Fibroblast of pulmonary artery (primary cell): ENCODE data around the gene BLCAP.
"Not testable (repeated sequence)": the region's sequence is repeated elsewhere in the genome, so short reads cannot be mapped to it uniquely, and the experiment has no call there.

Experiments
- DNase-seq: peaks from one replicate; pipeline ENCODE4 v3.0.0-alpha.2; 2010; ENCODE audit warnings: low read depth
- H3K4me3 ChIP-seq: replicated peaks from 2 replicates; pipeline ENCODE4 v1.5.1; 2011; ENCODE audit warnings: low read depth, mild to moderate bottlenecking, control low read depth, low read length, moderate library complexity
- CTCF ChIP-seq: IDR thresholded peaks from 2 replicates; pipeline ENCODE4 v1.5.1; 2011; ENCODE audit warnings: mild to moderate bottlenecking, control low read depth, low read length, inconsistent platforms; ENCODE audit errors: missing control alignments

Gene BLCAP

GRCh38 chr20:37552415-37552814 lies 24.7 kb upstream of the BLCAP start:
- H3K4me3 ChIP-seq, result no peak overlapping the region
- DNase-seq, result peak; percentile 8
- no peak for TF ChIP-seq CTCF

GRCh38 chr20:37551660-37552059 lies 24.0 kb upstream of the BLCAP start:
- H3K4me3 ChIP-seq, result not testable (repeated sequence)

GRCh38 chr20:37550101-37550920 lies 22.6 kb upstream of the BLCAP start:
- not testable (repeated sequence) for H3K4me3 ChIP-seq, DNase-seq

More at GRCh38 chr20:37551660-37552059, 24.0 kb upstream of the BLCAP start:
- DNase-seq, result not testable (repeated sequence)

- TF ChIP-seq CTCF, result no peak
- DNase-seq, result no peak
Observed at GRCh38 chr20:37547912-37548311, 20.2 kb upstream of the BLCAP start.

GRCh38 chr20:37545516-37545915 lies 17.8 kb upstream of the BLCAP start:
- TF ChIP-seq CTCF, result no peak
- DNase-seq, result no peak
- no peak overlapping the region for H3K4me3 ChIP-seq

More at GRCh38 chr20:37547912-37548311, 20.2 kb upstream of the BLCAP start:
- no peak overlapping the region for H3K4me3 ChIP-seq

GRCh38 chr20:37544386-37544785 lies 16.7 kb upstream of the BLCAP start:
- H3K4me3 ChIP-seq, result no peak overlapping the region
- TF ChIP-seq CTCF, result no peak
- DNase-seq, result no peak

- TF ChIP-seq CTCF, result peak; percentile 60
- DNase-seq, result peak; percentile 65
- H3K4me3 ChIP-seq, result no peak overlapping the region
Observed at GRCh38 chr20:37543828-37544227, 16.2 kb upstream of the BLCAP start.

GRCh38 chr20:37542281-37542680 lies 14.6 kb upstream of the BLCAP start:
- no peak for TF ChIP-seq CTCF
- DNase-seq, result no peak
- no peak overlapping the region for H3K4me3 ChIP-seq
